ENCODE results near the gene ATRNL1.
"Not testable (repeated sequence)": the region's sequence is repeated elsewhere in the genome, so short reads cannot be mapped to it uniquely, and the experiment has no call there.

DNA sequence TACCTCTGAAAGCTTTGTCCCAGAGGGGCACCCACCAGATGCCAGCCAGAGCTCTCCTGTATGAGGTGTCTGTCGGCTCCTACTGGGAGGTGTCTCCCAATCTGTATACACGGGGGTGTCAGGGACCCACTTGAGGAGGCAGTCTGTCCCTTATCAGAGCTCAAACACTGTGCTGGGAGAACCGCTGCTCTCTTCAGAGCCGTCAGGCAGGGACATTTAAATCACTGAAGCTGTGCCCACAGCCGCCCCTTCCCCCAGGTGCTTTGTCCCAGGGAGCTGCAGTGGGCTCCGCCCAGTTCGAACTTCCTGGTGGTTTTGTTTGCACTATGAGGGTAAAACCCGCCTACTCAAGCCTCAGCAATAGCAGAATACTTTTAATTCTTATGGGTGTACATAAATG, 665.3 kb downstream of the ATRNL1 start:
- TF ChIP-seq EZH2 (IDR thresholded peaks at IDR 0.05; ENCODE audit: insufficient read depth, poor library complexity, severe bottlenecking); EZH2phosphoT487 (IDR thresholded peaks at IDR 0.05; ENCODE audit: insufficient read depth, low read depth): not testable (repeated sequence)
